Neural progenitor cell (in vitro differentiated cells): Measurements from ENCODE around the gene CCDC81.

Source experiments
- EZH2phosphoT487 ChIP-seq: fragments of 200-600 bp; sonication (generic); IDR thresholded peaks from 2 replicates; pipeline ENCODE4 v1.6.1; 2017; ENCODE audit warnings: antibody characterized with exemption
- TF ChIP-seq, protein P1 (sequence below): fragments of 200-600 bp; sonication (generic); IDR thresholded peaks from 2 replicates; pipeline ENCODE4 v1.5.1; 2017; ENCODE audit warnings: antibody characterized with exemption, mild to moderate bottlenecking

DNA sequence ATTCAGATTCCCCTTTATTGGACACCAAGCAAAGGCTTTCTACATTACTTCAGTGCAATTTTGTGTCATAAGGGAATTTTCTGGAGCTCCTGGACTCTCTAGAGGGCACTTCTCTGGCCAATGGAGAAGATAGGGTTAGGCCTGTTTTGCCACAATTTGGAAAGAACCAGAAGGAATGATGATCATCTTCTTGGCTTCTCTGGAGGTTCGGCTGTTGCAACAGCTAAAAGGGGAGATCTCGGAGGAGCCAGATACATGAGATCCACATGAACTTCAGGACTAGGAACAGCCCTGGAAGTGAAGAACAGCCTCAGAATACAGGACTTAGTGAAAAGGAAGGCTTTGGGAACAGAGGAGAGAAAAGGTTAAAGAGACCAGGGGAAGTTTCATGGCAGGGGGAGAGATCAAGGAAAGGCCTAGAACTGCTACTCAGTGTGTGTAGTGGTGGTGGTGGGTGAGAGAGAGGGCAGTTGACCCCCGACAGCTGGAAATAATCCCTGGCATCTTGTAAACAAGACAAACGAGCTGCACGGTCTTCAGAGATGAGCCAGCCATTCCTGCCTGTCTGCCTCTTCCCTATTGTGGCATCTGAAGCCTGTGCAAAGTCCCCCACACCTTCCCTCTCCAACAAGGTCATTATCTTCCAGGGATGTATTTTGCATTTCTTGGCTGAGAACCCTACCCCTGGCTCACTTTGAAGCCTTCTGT, 83.8 kb downstream of the CCDC81 start:
- TF ChIP-seq, protein P1, sequence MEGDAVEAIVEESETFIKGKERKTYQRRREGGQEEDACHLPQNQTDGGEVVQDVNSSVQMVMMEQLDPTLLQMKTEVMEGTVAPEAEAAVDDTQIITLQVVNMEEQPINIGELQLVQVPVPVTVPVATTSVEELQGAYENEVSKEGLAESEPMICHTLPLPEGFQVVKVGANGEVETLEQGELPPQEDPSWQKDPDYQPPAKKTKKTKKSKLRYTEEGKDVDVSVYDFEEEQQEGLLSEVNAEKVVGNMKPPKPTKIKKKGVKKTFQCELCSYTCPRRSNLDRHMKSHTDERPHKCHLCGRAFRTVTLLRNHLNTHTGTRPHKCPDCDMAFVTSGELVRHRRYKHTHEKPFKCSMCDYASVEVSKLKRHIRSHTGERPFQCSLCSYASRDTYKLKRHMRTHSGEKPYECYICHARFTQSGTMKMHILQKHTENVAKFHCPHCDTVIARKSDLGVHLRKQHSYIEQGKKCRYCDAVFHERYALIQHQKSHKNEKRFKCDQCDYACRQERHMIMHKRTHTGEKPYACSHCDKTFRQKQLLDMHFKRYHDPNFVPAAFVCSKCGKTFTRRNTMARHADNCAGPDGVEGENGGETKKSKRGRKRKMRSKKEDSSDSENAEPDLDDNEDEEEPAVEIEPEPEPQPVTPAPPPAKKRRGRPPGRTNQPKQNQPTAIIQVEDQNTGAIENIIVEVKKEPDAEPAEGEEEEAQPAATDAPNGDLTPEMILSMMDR = no peak
- TF ChIP-seq EZH2phosphoT487 = no peak
